Stimulated activated CD8-positive, alpha-beta memory T cell treated with anti-CD3 and anti-CD28 coated beads, Interleukin-7, amount 100 ng/mL, for 1 hour (primary cell): ENCODE measurements around the gene SLC33A1.

Experiments
- DNase-seq, 2 donors: peaks; one replicate each; pipeline ENCODE4 v3.0.0-alpha.2; 2020; ENCODE audit warnings: low read depth in 2 of 2

The SLC33A1 gene

GRCh38 chr3:155790272-155790925 is 63.8 kb downstream of the SLC33A1 start:
- DNase-seq, result no peak

- no peak for DNase-seq
Measured at GRCh38 chr3:155785662-155786295, 68.4 kb downstream of the SLC33A1 start.

GRCh38 chr3:155782390-155782953 is 71.8 kb downstream of the SLC33A1 start:
- no peak for DNase-seq

DNA sequence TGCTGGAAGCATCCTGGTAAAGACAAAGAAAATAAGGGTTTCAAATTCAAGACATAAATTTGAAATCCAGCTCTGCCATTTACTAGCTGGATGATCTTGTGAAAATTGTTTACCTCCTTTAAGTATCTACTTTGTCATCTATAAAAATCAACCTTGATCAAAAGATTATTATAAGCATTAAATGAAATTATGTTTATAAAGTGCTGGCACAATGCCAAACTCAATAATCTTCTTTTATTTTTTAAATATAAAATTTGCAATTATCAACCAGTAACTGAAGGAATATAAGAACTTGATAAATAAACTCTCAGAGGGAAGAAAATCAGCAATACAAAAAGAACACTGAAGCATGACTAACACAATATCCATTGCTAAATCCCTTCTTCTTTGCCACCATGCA is 73.9 kb downstream of the SLC33A1 start:
- DNase-seq, result no peak

GRCh38 chr3:155778462-155778861 is 75.8 kb downstream of the SLC33A1 start:
- no peak for DNase-seq

DNA sequence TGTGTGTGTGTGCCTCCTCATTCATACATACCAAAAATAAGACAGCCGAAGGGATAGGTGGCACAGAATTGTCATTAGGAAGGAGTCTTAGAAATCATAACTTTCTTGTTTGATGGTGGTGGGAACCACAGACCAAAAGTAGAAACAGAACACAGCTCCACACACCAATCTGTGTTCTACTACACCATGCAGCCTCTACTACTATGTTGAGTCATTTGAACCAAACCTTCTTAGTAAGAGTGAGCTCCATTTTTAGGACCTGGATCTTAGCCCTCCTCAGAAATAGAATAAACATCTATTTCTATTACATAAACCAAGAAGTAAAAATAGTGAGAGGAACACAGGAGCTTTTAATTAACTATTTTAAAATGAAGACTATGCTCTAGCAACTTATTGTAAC is 81.4 kb downstream of the SLC33A1 start:
- no peak for DNase-seq

- no peak for DNase-seq
Measured at GRCh38 chr3:155771126-155771525, 83.1 kb downstream of the SLC33A1 start.
